ENCODE results near the gene LRRTM4. TPM values are rescaled to one million over a fixed set of nuclear protein-coding genes. Genes with fewer than 3 reads are reported as not detected.

LRRTM4 gene
- total RNA-seq, 4 donors from 2014 or later = 0.27 to 0.32 TPM; not detected in 2

GRCh38 chr2:77470096-77470495 lies 52.1 kb downstream of the LRRTM4 start:
- in situ Hi-C loops (cut with MboI; ENCODE audit: low pct_ligation_motif_present in 1 of 4, low pct_unique_long_range_greater_than_20kb in 1 of 4, low sequenced_read_pairs in 3 of 4) (no loop called here), intact Hi-C loops (cut with DNase I; ENCODE audit: low total_unique reads) (no loop called here)
- 67 to 73% methylated on average over 2 to 3 of the region's 3 CpGs for WGBS, 2 donors (ENCODE audit: low coverage in 1 of 2)
- no peak for DNase-seq
- H3K27ac ChIP-seq = no peak overlapping the region
- H3K9me3 ChIP-seq = no peaks in the 10 kb centered on the region
- no peaks in the 10 kb centered on the region for H3K27me3 ChIP-seq
- no peaks in the 10 kb centered on the region for H3K4me1 ChIP-seq
- H3K36me3 ChIP-seq = no peaks in the 10 kb centered on the region
- no peak for TF ChIP-seq POLR2AphosphoS5 (IDR thresholded peaks at IDR 0.05)
- TF ChIP-seq EP300 (IDR thresholded peaks at IDR 0.05; ENCODE audit: low read depth) = no peak
- TF ChIP-seq, protein P1, sequence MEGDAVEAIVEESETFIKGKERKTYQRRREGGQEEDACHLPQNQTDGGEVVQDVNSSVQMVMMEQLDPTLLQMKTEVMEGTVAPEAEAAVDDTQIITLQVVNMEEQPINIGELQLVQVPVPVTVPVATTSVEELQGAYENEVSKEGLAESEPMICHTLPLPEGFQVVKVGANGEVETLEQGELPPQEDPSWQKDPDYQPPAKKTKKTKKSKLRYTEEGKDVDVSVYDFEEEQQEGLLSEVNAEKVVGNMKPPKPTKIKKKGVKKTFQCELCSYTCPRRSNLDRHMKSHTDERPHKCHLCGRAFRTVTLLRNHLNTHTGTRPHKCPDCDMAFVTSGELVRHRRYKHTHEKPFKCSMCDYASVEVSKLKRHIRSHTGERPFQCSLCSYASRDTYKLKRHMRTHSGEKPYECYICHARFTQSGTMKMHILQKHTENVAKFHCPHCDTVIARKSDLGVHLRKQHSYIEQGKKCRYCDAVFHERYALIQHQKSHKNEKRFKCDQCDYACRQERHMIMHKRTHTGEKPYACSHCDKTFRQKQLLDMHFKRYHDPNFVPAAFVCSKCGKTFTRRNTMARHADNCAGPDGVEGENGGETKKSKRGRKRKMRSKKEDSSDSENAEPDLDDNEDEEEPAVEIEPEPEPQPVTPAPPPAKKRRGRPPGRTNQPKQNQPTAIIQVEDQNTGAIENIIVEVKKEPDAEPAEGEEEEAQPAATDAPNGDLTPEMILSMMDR (IDR thresholded peaks at IDR 0.05) = no peak
- no peak for TF ChIP-seq POLR2A (IDR thresholded peaks at IDR 0.05)
- H3K4me3 ChIP-seq = no peak overlapping the region

DNA sequence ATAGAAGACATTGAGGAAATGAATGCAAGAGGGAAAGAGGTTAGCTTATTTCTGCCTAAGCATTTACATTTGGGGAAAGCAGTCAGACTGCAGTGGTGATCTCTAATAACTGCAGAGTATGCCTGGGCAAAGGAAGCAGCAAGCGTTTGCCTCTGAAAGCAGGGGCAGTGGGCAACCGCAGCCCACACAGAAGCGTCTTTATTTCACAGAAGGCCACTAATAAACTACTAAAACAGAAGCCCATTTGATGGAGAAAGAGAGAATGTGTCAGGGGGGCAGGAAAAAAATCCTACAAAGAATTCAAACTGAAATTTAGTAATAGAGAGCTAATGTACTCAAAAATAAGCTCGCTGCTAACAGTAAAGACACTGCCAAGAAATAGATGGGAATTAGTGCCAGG lies 53.1 kb downstream of the LRRTM4 start:
- 66 to 78% methylated on average over 4 of the region's 4 CpGs for WGBS, 2 donors (ENCODE audit: low coverage in 1 of 2)
- TF ChIP-seq POLR2AphosphoS5 (IDR thresholded peaks at IDR 0.05) = no peak
- TF ChIP-seq, protein P1 (IDR thresholded peaks at IDR 0.05) = no peak
- no peak for TF ChIP-seq POLR2A (IDR thresholded peaks at IDR 0.05)
- no peak for TF ChIP-seq EP300 (IDR thresholded peaks at IDR 0.05; ENCODE audit: low read depth)
- in situ Hi-C loops (cut with MboI; ENCODE audit: low pct_ligation_motif_present in 1 of 4, low pct_unique_long_range_greater_than_20kb in 1 of 4, low sequenced_read_pairs in 3 of 4) (no loop called here), intact Hi-C loops (cut with DNase I; ENCODE audit: low total_unique reads) (no loop called here)
- no peak for DNase-seq
- no peaks in the 10 kb centered on the region for H3K9me3 ChIP-seq
- no peaks in the 10 kb centered on the region for H3K27me3 ChIP-seq
- no peaks in the 10 kb centered on the region for H3K4me1 ChIP-seq
- H3K36me3 ChIP-seq = no peaks in the 10 kb centered on the region
- H3K4me3 ChIP-seq = no peak overlapping the region
- H3K27ac ChIP-seq = no peak overlapping the region

DNA sequence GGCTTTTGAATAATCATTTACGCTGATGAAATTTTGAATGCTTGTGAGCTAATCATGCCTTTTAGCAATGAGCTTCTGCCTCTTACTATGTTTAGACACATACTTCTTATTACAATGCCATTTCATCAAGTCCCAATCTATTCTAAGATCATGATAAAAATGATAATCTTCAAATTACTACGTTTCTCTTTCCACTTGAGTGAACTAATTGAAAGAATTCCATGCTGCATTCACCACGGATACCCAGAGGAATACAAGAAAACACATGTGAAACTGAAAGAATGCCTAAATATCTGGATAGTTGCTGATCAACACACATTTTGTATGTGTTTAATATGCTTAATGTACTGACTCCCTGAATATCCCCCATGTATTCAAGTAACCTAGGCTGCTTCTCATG lies 62.3 kb downstream of the LRRTM4 start:
- Histone ChIP-seq H3K27me3 (no peaks in the 10 kb centered on the region), H3K4me1 (no peaks in the 10 kb centered on the region), H3K36me3 (no peaks in the 10 kb centered on the region), H3K27ac (no peak overlapping the region), H3K9me3 (no peaks in the 10 kb centered on the region), H3K4me3 (no peak overlapping the region)
- WGBS, 2 donors (ENCODE audit: low coverage in 1 of 2) = 49 to 50% methylated on average over 3 of the region's 3 CpGs
- no peak for DNase-seq
- in situ Hi-C loops (cut with MboI; ENCODE audit: low pct_ligation_motif_present in 1 of 4, low pct_unique_long_range_greater_than_20kb in 1 of 4, low sequenced_read_pairs in 3 of 4) (no loop called here), intact Hi-C loops (cut with DNase I; ENCODE audit: low total_unique reads) (no loop called here)
- TF ChIP-seq, protein P1 (IDR thresholded peaks at IDR 0.05) = no peak
- TF ChIP-seq POLR2AphosphoS5 (IDR thresholded peaks at IDR 0.05) = no peak
- TF ChIP-seq POLR2A (IDR thresholded peaks at IDR 0.05) = no peak
- no peak for TF ChIP-seq EP300 (IDR thresholded peaks at IDR 0.05; ENCODE audit: low read depth)

DNA sequence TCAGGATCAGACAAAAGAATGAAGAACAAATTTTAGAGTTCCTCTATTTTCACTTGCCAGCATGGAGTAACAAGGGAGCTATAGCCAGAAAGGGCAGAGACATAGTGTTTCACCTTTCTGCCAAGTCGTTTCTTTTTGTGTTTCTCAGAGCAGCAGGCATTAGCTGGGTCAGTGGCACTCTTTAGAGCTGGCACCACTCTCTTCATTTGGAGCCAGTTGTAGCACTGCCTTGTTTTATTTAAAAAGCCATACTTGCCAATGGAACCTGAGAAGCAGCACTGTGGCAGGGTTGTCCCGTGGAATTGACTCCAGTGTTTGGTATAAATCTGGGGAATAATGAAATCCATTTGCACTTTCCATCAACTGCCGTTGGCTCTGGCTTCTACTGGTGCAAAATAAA lies 64.0 kb downstream of the LRRTM4 start:
- intact Hi-C loops (cut with DNase I; ENCODE audit: low total_unique reads) = no loop called here
- DNase-seq = no peak

More for the DNA sequence above, 64.0 kb downstream of the LRRTM4 start:
- H3K4me1 ChIP-seq = no peaks in the 10 kb centered on the region
- no peaks in the 10 kb centered on the region for H3K36me3 ChIP-seq
- no peaks in the 10 kb centered on the region for H3K9me3 ChIP-seq
- TF ChIP-seq POLR2AphosphoS5 (IDR thresholded peaks at IDR 0.05) (no peak), EP300 (IDR thresholded peaks at IDR 0.05; ENCODE audit: low read depth) (no peak)
- TF ChIP-seq, protein P1 (IDR thresholded peaks at IDR 0.05) = no peak
- WGBS, 2 donors (ENCODE audit: low coverage in 1 of 2) = 39 to 48% methylated on average over 2 to 3 of the region's 3 CpGs
- H3K4me3 ChIP-seq = no peak overlapping the region
- H3K27me3 ChIP-seq = no peaks in the 10 kb centered on the region
- H3K27ac ChIP-seq = no peak overlapping the region
- in situ Hi-C loops (cut with MboI; ENCODE audit: low pct_ligation_motif_present in 1 of 4, low pct_unique_long_range_greater_than_20kb in 1 of 4, low sequenced_read_pairs in 3 of 4) = no loop called here

Data from transverse colon (tissue), 4 donors.